ENCODE results near the gene HES2.

Gene HES2

DNA sequence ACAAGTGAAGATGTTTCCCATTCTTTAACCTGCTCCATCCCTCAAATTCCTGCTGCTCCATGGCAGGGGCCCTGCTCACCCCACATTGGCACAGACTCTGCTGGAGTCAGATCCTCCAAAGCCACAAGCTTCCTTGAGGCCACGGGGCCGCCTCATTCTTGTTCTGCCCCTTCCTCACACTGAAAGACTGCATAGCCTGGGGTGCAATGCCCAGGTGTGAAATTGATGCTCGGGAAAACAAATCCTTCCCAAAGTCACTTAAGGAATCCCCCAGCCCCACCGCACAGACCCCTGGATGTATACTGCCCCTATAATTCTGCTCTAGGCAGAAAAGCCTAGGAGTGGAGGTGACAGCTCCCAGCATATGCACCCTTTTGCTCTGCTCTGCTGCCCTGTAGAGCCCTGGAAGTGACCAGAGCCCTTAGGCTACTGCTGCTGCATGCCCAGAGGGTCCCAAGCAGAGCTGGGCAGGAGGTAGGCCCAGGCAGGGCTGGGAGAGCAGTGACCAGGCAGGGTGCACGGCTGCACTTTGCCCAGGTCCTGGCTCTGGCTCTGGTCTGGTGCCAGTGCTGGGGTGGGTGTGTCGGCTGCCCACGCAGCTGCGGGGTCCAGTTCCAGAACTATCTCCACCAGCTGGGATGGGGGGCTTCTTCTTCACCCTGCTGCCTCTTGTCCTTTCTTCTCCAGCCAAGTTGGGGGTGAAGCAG lies 1.6 kb downstream of the HES2 start:
- Histone ChIP-seq H3K9me3 (no peaks in the 10 kb centered on the region), H3K27ac (no peak overlapping the region), H3K4me2 (peak overlapping the region; percentile 99), H3K27me3 (peaks cover 79% of the 10 kb centered on the region), H3K9ac (no peak overlapping the region), H4K20me1 (peaks cover 27% of the 10 kb centered on the region), H3K4me1 (peaks cover 53% of the 10 kb centered on the region), H3K4me3 (peak overlapping the region; percentile 69), H3K36me3 (no peaks in the 10 kb centered on the region)
- no peak for TF ChIP-seq Cebpa-rat (IDR thresholded peaks at IDR 0.05)

DNA sequence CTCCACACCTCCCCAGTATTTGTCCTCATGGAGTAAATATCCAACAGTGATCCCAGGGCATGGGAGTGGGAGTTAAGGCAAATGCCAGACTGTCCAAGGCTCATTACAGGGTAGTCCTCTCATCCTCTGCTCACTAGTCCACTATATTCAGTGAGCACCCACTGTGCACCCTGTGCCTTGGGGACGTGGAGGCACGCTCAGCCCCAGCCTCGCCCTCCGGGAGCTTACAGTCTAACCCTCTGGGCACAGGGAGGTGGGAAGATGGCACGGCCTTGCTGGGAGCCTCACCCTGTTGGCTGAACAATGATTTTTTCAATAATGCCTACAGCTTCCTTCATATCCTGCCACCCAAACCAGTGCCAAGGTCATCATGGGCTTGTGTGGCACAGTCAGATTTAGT lies 2.8 kb downstream of the HES2 start:
- H3K27me3 ChIP-seq: peaks cover 67% of the 10 kb centered on the region
- peaks cover 43% of the 10 kb centered on the region for H3K4me1 ChIP-seq

DNA sequence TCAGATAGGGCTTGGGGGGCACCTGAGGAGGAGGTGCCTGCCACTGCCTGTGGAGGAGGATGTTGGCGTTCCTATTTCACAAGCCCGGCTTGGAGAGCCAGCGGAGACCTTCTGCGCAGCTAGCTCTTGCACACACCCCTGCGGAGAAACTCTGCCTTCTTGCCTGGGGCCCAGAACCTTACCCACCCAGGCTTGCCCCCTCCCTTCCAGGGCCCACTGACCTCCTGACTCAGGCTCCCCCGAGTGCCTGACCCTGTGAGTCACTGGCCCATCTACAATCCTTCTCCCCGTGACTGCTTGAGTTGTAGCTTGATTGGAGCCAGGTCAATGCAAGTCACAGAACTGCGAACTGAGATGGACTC lies 3.4 kb downstream of the HES2 start:
- Histone ChIP-seq H3K9ac (no peak overlapping the region), H3K4me2 (no peak overlapping the region), H3K27ac (no peak overlapping the region), H3K27me3 (peaks cover 61% of the 10 kb centered on the region), H3K9me3 (no peaks in the 10 kb centered on the region), H3K4me1 (peaks cover 37% of the 10 kb centered on the region), H4K20me1 (peaks cover 21% of the 10 kb centered on the region), H3K4me3 (no peak overlapping the region), H3K36me3 (no peaks in the 10 kb centered on the region)
- no peak for TF ChIP-seq Cebpa-rat (IDR thresholded peaks at IDR 0.05)

More for the DNA sequence above, 2.8 kb downstream of the HES2 start:
- TF ChIP-seq Cebpa-rat (IDR thresholded peaks at IDR 0.05): no peak
- no peak overlapping the region for H3K9ac ChIP-seq
- H3K9me3 ChIP-seq: no peaks in the 10 kb centered on the region
- H4K20me1 ChIP-seq: peaks cover 27% of the 10 kb centered on the region
- H3K4me2 ChIP-seq: no peak overlapping the region
- H3K36me3 ChIP-seq: no peaks in the 10 kb centered on the region
- H3K4me3 ChIP-seq: no peak overlapping the region
- no peak overlapping the region for H3K27ac ChIP-seq

DNA sequence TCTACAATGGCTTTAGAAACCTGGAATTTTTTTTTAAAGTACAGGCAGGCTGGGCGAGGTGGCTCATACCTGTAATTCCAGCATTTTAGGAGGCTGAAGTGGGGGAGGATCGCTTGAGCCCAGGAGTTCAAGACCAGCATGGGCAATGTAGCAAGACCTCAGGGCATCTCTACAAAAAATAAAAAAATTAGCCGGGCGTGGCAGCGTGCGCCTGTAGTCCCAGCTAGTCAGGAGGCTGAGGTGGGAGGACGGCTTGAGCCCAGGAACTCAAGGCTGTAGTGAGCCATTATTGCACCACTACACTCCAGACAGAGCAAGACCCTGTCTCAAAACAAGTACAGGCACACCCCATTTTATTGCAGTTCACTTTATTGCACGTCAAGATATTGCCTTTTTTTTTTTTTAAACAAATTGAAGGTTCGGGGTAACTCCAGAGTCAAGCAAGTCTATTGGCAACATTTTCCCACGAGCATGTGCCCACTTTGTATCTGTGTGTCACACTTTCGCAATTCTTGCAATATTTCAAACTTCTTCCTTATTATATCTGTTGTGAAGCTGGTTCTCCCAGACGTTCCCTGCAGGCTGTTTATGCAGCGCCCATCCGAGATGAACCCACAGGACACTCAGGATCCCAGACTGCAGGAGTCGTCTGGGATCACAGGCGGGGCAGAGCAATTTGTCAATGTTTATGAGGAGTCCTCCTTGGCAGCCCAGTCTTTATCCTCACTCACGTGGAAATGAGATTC lies 4.7 kb downstream of the HES2 start:
- Histone ChIP-seq H4K20me1 (peaks cover 14% of the 10 kb centered on the region), H3K9ac (no peak overlapping the region), H3K27me3 (peaks cover 48% of the 10 kb centered on the region), H3K4me2 (peak overlapping the region; percentile 23; the same call in 1 of the 2 replicates), H3K9me3 (no peaks in the 10 kb centered on the region), H3K4me1 (peaks cover 25% of the 10 kb centered on the region), H3K4me3 (no peak overlapping the region), H3K27ac (no peak overlapping the region), H3K36me3 (no peaks in the 10 kb centered on the region)
- no peak; the same call in 1 of the 2 replicates for TF ChIP-seq Cebpa-rat (IDR thresholded peaks at IDR 0.05)

DNA sequence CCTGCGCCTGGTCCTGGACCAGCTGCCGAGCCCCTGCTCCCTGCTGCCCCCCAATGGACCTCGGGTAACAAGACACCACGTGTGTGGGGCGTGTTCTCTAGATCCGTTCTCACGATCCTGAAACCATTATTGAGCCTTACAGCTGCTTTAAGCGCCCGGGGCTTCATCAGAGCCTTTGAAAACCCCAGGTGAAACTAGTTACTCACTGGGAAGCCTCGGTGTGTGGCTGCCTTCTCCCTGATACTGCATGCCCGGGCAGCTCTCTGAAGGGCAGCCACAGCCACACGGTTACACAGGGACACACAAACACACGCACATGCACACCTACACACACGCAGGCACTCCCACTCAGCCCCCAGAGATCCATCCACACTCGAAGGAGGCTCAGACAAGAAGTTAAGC lies 5.3 kb downstream of the HES2 start:
- Histone ChIP-seq H3K4me1 (peaks cover 23% of the 10 kb centered on the region), H3K4me3 (no peak overlapping the region), H3K9ac (no peak overlapping the region)

DNA sequence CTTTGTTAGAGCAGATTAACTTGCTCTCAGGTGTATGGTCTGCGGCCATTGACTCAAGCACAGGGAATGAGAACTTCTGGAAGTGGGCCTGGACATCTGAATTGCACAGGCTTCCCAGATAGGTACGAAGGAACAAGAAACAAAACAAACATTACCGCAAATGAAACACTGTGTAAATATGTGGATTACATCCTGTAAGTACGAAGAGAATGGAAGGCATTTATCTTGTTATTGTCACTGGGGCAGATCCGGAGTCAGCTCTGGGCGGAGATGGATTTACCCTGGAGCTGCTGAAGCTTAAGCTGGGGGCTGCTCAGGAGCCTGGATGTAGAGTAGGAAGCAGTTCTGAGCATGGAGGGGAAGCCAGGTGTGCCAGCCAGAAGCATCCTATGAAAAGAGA lies 6.8 kb downstream of the HES2 start:
- H3K9me3 ChIP-seq: no peaks in the 10 kb centered on the region
- no peak for TF ChIP-seq Cebpa-rat (IDR thresholded peaks at IDR 0.05)
- H3K27me3 ChIP-seq: peaks cover 27% of the 10 kb centered on the region
- no peak overlapping the region for H3K4me2 ChIP-seq
- H4K20me1 ChIP-seq: peaks cover 1% of the 10 kb centered on the region
- H3K27ac ChIP-seq: no peak overlapping the region
- H3K4me3 ChIP-seq: no peak overlapping the region
- peaks cover 8% of the 10 kb centered on the region for H3K4me1 ChIP-seq
- H3K9ac ChIP-seq: no peak overlapping the region
- no peaks in the 10 kb centered on the region for H3K36me3 ChIP-seq

More for the DNA sequence above, 5.3 kb downstream of the HES2 start:
- H3K9me3 ChIP-seq: no peaks in the 10 kb centered on the region
- peaks cover 43% of the 10 kb centered on the region for H3K27me3 ChIP-seq
- H3K27ac ChIP-seq: no peak overlapping the region
- TF ChIP-seq Cebpa-rat (IDR thresholded peaks at IDR 0.05): no peak
- H3K36me3 ChIP-seq: no peaks in the 10 kb centered on the region
- H4K20me1 ChIP-seq: peaks cover 14% of the 10 kb centered on the region
- H3K4me2 ChIP-seq: peak overlapping the region; percentile 23; the same call in 1 of the 2 replicates

DNA sequence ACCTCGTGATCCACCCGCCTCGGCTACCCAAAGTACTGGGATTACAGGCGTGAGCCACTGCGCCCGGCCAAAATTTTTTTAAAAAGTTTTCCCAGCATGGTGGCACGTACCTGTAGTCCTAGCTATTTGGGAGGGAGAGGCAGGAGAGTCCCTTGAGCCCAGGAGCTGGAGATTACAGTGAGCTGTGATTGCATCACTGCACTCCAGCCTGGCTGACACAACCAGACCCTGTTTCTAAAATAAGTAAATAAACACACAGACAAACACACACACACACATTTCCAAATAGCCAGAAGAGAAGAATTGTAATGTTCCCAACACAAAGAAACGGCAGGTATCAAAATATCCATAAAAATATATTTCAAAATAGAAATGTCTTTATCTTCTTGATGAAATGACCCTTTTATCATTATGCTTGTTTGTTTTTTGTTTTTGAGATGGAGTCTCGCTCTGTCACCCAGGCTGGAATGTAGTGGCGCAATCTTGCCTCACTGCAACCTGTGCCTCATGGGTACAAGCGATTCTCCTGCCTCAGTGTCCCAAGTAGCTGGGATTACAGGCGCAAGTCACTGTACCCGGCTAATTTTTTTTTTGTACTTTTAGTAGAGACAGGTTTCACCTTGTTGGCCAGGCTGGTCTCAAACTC lies 9.3 kb downstream of the HES2 start:
- no peak overlapping the region for H3K4me2 ChIP-seq
- H3K27me3 ChIP-seq: 0 out of 2 replicates have a peak, but pooled peaks cover 3% of the 10 kb centered on the region

DNA sequence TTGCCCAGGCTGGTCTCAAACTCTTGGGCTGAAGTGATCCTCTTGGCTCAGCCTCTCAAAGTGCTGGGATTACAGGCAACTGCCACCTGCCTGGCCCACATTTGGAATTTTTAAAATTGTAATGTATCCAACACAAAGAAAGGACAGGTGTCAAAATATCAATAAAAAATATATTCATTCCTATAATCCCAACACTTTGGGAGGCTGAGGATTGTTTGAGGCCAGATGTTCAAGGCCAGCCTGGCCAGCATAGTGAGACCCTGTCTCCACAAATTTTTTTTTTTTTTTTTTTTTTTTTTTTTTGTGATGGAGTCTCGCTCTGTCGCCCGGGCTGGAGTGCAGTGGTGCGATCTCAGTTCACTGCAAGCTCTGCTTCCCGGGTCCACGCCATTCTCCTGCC lies 10.0 kb downstream of the HES2 start:
- TF ChIP-seq Cebpa-rat (IDR thresholded peaks at IDR 0.05): no peak
- Histone ChIP-seq H4K20me1 (no peaks in the 10 kb centered on the region), H3K27ac (no peak overlapping the region), H3K36me3 (no peaks in the 10 kb centered on the region), H3K4me3 (no peak overlapping the region), H3K4me1 (peaks cover 4% of the 10 kb centered on the region; the same call in 1 of the 2 replicates), H3K27me3 (no peaks in the 10 kb centered on the region), H3K4me2 (no peak overlapping the region), H3K9me3 (no peaks in the 10 kb centered on the region), H3K9ac (no peak overlapping the region)

More for the DNA sequence above, 9.3 kb downstream of the HES2 start:
- Histone ChIP-seq H4K20me1 (no peaks in the 10 kb centered on the region), H3K27ac (no peak overlapping the region), H3K9ac (no peak overlapping the region), H3K36me3 (no peaks in the 10 kb centered on the region), H3K4me1 (peaks cover 6% of the 10 kb centered on the region; the same call in 1 of the 2 replicates), H3K9me3 (no peaks in the 10 kb centered on the region), H3K4me3 (no peak overlapping the region)
- no peak for TF ChIP-seq Cebpa-rat (IDR thresholded peaks at IDR 0.05)

DNA sequence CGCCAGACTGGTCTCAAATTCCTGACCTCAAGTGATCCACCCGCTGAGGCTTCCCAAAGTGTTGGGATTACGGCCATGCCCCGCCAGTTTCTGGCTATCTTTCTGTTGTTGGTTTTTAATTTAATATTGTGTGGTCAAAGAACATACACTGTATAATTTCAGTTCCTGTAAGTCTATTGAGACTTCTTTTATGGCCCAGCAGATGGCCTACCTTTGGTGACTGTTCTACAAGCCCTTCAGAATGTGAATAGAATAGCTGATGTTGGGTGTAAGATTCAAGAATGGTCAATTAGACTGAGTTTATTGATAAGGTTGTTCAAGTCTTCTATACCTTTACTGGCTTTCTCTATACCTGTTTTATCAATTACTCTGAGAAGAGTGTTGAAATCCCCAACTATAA lies 10.7 kb downstream of the HES2 start:
- no peaks in the 10 kb centered on the region for H3K27me3 ChIP-seq

DNA sequence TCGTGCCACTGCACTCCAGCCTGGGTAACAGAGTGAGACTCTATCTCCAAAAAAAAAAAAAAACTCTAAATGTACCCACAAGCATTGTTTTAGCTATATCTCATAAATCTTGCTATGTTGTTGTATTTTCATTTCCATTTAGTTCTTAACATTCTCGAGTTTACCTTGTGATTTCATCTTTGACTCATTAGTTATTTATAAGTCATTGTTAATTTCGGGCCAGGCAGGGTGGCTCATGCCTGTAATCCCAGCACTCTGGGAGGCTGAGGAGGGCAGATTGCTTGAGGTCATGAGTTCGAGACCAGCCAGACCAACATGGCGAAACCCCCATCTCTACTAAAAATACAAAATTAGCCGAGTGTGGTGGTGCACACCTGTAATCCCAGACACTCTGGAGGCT lies 11.7 kb downstream of the HES2 start:
- H3K9me3 ChIP-seq: no peaks in the 10 kb centered on the region
- no peak overlapping the region for H3K27ac ChIP-seq
- H3K27me3 ChIP-seq: no peaks in the 10 kb centered on the region
- no peak overlapping the region for H3K9ac ChIP-seq
- H3K4me3 ChIP-seq: no peak overlapping the region
- no peaks in the 10 kb centered on the region for H3K4me1 ChIP-seq
- H4K20me1 ChIP-seq: no peaks in the 10 kb centered on the region
- no peak for TF ChIP-seq Cebpa-rat (IDR thresholded peaks at IDR 0.05)
- H3K36me3 ChIP-seq: no peaks in the 10 kb centered on the region
- no peak overlapping the region for H3K4me2 ChIP-seq

More for the DNA sequence above, 10.7 kb downstream of the HES2 start:
- no peak overlapping the region for H3K4me2 ChIP-seq
- no peak overlapping the region for H3K4me3 ChIP-seq
- H4K20me1 ChIP-seq: no peaks in the 10 kb centered on the region
- H3K27ac ChIP-seq: no peak overlapping the region
- H3K4me1 ChIP-seq: no peaks in the 10 kb centered on the region
- H3K36me3 ChIP-seq: no peaks in the 10 kb centered on the region
- H3K9me3 ChIP-seq: no peaks in the 10 kb centered on the region
- H3K9ac ChIP-seq: no peak overlapping the region
- no peak for TF ChIP-seq Cebpa-rat (IDR thresholded peaks at IDR 0.05)

Data from BLaER1 (cell line).